Spleen (tissue), 7 donors: ENCODE data around the gene CYP2J2.

ENCODE experiments used
- CTCF ChIP-seq, 11 experiments: fragments of 200-600 bp in 7 of 11; fragments of 450-650 bp in 4 of 11; sonication (generic) in 4 of 11; IDR thresholded peaks in 8 of 11; conservative IDR thresholded peaks in 3 of 11; 1 replicate in 7 of 11; 2 replicates in 4 of 11; pipeline versions ENCODE4 v1.4.0 to v1.8.0; 2016 to 2021; ENCODE audit warnings: antibody characterized with exemption in 11 of 11, inconsistent platforms in 4 of 11, mild to moderate bottlenecking in 1 of 11
- POLR2A ChIP-seq, 3 donors: fragments of 450-650 bp; IDR thresholded peaks; one replicate each; pipeline ENCODE4 v1.5.1; 2017; ENCODE audit warnings: antibody characterized with exemption in 3 of 3, mild to moderate bottlenecking in 1 of 3
- POLR2AphosphoS5 ChIP-seq, 3 donors: sonication (generic); formaldehyde crosslinking; IDR thresholded peaks; one replicate each; pipeline ENCODE4 v1.5.1; 2017; ENCODE audit warnings: antibody characterized with exemption in 3 of 3
- donor health status: DM: no; HTN: no; CAD: no; lungs with moderate emphysema.
- donor health status: DM: no; HTN: no; CAD: no.
- donor health status: DM: no; HTN: no; CAD: no.

DNA sequence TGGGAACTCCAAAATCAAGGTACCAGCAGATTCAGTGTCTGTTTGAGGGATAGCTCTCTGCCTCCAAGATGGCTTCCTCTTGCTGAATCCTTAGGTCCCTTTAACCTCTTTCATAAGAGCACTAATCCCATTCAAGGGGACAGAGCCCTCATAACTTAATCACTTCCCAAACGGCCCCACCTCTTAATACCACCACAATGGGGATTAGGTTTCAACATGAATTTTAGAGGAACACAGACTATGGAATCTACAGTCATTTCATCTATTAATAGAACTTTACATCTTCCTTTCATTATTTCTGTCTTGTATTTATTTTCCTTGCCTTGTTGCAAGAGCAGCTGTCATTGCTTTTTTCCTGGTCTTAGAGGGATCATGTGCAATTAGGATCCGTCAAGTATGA, 81.5 kb downstream of the CYP2J2 start:
- TF ChIP-seq CTCF (IDR thresholded peaks at IDR 0.05 in 8 of 11, conservative IDR thresholded peaks at IDR 0.05 in 3 of 11) (no peak), POLR2A (IDR thresholded peaks at IDR 0.05) (no peak), POLR2AphosphoS5 (IDR thresholded peaks at IDR 0.05) (no peak)
